DMS79 (cell line): ENCODE data around the gene HPX.

ENCODE experiments used
- DNase-seq: peaks from one replicate; lab custom pipeline; 2025; lab: John Stamatoyannopoulos, UW

The HPX gene

DNA sequence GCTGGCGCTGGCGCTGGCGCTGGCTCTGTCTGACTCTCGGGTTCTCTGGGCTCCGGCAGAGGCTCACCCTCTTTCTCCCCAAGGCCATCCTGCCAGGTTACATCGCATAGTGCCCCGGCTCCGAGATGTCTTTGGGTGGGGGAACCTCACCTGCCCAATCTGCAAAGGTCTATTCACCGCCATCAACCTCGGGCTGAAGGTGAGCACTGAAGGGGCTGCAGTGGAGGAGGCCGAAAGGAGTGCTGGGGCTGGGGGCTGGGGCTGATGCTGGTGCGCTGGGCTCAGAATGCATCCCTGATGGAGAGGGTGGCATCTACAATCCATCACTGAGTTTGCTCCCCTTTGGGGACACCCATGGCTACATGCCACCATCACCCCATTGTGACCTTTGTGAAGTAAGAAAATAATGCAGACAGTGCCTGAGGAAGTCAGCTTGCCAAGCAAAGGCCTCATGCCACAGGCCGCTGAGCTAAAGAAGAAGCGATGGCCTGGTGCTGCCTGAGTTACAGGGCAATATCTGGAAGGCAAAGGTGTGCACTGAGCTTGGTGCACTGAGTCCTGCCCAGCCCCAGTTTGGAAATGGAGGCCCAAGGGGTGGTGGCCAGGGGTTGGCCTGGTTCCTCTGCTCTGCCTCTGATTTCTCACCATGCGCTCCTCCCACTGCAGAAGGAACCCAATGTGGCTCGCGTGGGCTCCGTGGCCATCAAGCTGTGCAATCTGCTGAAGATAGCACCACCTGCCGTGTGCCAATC is 49.9 kb downstream of the HPX start:
- no peak for DNase-seq

- DNase-seq = peak; percentile 84
These were observed 50.7 kb downstream of the HPX start, which contains the start of gene SMPD1 for GRCh38 chr11:6389905-6390717. Gene SMPD1, plus strand, starts transcription at chr11:6390474. Its CDS starts 125 bp downstream, at chr11:6390599.

DNA sequence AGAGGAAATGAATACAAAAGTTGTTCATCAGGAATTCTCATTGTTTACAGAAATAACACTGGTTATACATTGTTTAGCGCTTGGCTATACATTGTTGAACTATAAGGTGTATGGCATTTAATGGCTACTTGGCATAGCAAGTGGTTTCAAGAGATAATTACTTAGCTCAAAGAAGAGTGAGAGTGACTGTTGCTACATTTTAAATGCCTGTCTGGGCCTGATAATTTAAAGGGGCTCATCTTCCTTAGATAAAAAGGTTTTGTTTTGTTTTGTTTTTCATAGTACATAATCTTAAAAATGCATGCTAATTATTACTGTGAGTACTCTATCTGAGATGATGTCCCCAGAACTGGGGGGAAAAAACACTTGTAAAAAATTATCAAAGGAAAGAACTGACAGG is 52.0 kb downstream of the HPX start:
- DNase-seq = no peak

DNA sequence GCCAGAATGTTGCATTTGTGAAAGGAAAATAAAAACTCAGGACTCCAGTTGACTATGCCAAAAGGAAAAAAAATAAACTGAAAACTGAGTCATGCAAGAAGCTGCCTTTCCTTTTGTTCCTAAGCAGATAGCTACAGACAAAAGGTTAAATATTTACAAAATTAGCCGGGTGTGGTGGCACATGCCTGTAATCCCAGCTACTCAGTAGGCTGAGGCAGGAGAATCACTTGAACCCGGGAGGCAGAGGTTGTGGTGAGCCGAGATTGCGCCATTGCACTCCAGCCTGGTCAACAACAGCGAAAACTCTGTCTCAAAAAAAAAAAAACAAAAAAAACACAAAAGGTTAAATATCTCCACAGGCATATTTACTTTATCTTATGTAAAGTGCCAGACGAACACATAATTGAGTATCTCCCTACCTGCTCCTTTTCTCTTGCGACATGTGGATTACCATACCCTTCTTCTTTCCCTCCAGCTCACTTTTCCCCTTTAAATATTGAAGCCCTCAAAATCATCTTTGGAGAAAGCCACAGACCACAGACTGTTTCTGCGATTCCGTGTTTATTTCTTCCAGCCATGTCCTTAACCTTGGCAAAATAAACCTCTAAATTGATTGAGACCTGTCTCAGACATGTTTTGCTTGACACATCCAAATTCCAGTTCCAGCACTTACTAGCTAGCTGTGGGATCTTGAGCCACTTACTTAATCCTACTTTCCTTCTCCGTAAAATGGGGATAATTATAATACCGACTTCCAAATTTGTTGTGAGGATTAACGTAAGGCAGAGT is 52.8 kb downstream of the HPX start:
- DNase-seq = no peak

DNA sequence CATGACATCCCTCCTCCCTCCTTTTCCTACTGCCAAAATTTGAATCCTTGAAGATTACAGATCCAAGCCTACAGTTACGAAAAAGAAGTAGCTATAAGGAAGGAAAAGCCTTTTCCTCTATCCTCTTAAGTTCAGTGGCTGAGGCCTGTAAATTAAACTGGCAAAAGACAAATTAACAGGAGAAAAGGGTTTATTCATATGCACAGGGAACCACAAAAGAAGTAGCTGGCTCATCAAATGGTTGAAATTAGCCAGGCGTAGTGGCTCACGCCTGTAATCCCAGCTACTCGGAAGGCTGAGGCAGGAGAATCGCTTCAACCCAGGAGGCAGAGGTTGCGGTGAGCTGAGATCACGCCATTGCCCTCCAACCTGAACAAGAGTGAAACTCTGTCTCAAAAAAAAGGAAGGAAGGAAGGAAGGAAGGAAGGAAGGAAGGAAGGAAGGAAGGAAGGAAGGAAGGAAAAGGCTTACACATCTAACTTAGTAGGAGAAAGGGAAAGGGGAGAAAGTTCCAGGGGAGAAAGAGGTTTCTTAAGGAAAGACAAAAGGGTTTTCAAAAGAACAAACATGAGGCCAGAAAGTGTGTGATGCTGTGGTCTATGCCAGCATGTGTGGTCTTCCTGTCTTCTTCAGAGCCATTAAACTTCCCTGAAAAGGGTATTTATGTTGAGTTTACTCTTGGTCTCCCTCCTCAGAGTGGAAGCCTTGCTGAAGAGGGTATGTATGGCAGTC is 55.6 kb downstream of the HPX start:
- DNase-seq = no peak
